Kidney glomerular epithelial cell (primary cell): ENCODE results near the gene CIAO2B.
"Not testable (repeated sequence)": the region's sequence is repeated elsewhere in the genome, so short reads cannot be mapped to it uniquely, and the experiment has no call there.

Experiments
- DNase-seq: peaks from one replicate; lab custom pipeline; 2025; lab: John Stamatoyannopoulos, UW

Gene CIAO2B

DNA sequence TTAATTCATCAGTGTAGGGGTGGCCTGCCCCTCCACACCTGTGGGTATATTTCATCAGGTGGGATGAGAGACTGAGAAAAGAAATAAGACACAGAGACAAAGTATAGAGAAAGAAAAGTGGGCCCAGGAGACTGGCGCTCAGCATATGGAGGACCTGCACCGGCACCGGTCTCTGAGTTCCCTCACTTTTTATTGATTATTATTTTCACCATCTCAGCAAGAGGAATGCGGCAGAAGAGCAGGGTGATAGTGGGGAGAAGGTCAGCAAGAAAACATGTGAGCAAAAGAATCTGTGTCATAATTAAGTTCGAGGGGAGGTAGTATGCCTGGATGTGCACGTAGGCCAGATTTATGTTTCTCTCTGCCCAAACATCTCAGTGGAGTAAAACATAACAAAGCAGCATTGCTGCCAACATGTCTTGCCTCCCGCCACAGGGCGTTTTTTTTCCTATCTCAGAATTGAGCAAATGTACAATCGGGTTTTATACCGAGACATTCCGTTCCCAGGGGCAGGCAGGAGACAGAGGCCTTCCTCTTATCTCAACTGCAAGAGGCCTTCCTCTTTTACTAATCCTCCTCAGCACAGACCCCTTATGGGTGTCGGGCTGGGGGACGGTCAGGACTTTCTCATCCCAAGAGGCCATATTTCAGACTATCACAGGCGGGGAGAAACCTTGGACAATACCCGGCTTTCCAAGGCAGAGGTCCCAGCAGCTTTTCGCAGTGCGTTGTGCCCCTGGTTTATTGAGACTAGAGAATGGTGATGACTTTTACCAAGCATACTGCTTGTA, 21.4 kb upstream of the CIAO2B start:
- DNase-seq: not testable (repeated sequence)

DNA sequence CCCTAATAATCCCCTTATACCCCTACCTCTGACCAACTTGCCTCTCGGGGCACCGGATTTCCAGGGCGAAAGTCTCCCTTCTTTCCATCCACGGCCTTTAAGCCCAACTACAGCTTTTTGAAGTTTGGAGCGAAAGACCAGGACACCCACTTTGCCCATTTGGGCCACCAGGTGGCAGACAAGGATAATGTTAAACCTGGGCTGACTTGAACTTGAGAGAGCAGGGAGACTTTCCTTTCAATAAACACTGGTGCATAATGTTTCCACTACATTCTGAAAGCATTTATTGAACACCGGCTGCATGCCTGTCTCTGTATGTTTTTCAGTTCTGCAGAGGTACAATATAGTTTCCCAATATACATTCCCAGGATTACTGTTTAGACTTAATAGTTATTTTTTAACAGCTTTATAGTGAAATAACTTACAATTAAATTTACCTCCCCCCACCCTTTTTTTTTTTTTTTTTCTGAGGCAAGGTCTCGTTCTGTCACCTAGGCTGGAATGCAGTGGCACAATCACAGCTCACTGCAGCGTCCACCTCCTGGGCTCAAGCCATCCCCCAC, 20.0 kb upstream of the CIAO2B start:
- peak; percentile 69 for DNase-seq

DNA sequence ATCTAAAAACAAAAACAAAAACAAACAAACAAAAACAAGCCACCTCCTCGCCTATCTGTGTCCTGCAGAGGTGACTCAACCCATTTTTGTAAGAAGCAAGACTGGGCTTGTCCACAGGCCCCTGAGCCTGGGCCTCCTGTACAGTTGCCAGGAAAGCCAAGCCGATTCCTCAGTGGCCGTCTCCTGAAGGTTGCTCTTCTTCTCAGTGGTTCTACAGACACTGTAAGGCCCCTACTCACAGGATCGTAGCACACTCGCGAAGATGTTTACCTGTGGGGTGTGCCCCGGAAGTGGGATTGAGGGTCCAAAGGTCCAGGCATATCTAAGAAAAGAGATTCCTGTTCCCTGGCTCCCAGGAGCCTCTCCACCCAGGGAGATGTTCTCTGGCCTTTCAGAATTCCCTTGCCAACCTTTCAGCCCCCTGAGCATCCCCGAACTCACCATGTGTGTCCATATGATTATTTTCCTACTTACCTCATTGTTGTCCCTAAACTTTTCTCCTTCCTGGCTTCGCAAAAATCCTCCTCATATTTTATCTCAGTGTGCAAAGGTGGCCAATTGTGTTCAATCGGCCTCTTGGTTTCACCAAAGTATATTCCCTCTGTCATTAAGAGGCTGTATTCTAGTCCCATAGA, 19.4 kb upstream of the CIAO2B start:
- no peak for DNase-seq

GRCh38 chr16:66952430-66953110, 18.4 kb upstream of the CIAO2B start:
- DNase-seq: no peak

GRCh38 chr16:66950971-66951790, 17.0 kb upstream of the CIAO2B start:
- no peak for DNase-seq

GRCh38 chr16:66950437-66950836, 16.2 kb upstream of the CIAO2B start:
- DNase-seq: no peak

DNA sequence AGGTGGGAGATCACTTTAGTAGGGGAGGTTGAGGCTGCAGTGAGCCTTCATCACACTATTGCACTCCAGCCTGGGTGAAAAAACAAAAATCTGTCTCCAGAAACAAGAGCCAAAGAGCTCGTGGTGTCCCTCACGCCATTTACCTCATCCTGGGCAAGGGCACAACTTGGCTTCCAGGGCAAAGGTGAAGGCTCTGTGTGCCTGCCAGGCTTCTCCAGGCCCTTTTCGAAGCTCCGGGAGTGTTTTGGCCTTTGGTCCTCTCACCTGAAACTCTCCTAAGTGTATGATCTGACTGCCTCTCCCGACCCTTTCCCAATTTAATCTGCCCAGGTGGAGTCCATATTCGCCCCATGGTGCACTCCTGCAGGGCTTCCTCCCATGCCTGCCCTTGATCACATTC, 15.3 kb upstream of the CIAO2B start:
- DNase-seq: no peak

- no peak for DNase-seq
Observed at GRCh38 chr16:66948837-66949225, 14.6 kb upstream of the CIAO2B start.

DNA sequence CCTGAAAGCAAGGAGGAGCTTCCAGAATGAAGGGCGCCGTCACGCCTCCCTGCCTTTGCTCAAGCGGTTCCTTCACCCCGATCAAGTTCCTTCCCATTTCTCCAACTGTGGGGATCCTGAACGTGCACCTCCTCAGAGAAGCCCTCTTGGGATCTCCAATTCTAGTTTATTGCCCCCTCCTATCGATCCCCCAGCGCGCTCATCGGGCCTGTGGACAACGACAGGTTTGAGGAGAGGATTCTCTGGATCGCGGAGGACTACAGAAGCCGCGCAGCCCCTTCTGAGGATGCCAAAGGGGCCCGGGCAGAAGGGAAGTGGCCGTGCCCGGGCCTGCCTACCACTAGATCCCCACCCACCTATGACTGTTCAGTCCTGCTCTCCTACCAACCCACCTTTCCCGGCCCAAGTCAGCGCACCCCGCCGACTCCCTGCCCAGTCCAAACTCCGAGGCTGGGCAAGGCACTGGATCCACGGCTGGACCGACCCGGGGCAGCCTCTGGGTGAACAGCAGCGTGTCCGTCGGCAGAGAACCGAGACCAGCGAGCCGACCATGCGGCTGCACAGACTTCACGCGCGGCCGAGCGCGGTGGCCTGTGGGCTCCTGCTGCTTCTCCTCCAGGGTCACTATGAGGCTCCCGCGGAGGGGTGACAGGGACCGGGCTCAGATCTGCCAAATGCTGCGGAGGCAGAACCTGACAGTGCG, 14.1 kb upstream of the CIAO2B start:
- DNase-seq: no peak

- DNase-seq: peak; percentile 59
Observed at GRCh38 chr16:66947302-66948065, 13.3 kb upstream of the CIAO2B start.

- no peak for DNase-seq
Observed at GRCh38 chr16:66946974-66947301, 12.7 kb upstream of the CIAO2B start.

- DNase-seq: no peak
Observed at GRCh38 chr16:66946541-66946940, 12.3 kb upstream of the CIAO2B start.

- no peak for DNase-seq
Observed at GRCh38 chr16:66945939-66946338, 11.7 kb upstream of the CIAO2B start.

DNA sequence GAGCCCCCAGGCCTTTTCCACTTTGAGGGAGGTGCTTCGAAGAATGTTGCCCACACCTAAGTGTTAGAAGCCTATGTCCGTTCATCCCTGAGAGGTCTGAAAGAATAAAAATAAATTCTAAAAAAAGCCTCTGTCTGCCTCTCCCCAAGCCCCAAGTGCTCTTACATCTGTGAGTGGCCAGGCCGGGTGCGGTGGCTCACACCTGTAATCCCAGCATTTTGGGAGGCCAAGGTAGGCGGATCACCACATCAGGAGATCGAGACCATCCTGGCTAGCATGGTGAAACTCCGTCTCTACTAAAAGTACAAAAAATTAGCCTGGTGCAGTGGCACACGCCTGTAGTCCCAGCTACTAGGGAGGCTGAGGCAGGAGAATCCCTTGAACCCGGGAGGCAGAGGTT, 10.8 kb upstream of the CIAO2B start:
- not testable (repeated sequence) for DNase-seq

DNA sequence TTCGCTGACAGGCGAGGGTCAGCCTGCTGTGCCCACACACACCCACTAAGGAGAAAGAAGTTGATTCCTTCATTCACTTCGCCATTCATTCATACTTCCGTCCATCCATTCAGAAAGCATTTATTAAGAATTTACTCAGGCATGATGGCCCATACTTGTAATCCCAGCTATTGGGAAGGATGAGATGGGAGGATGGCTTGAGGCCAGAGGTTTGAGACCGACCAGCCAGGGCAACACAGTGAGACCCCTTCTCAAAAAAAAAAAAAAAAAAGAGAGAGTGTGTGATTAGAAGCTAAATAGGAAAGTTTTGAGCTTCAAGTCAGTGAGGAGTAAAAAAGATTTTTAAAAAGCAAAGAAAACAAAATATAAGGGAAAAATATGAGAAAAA, 9.8 kb upstream of the CIAO2B start:
- DNase-seq: no peak

- no peak for DNase-seq
Observed at GRCh38 chr16:66943426-66944053, 9.3 kb upstream of the CIAO2B start.

DNA sequence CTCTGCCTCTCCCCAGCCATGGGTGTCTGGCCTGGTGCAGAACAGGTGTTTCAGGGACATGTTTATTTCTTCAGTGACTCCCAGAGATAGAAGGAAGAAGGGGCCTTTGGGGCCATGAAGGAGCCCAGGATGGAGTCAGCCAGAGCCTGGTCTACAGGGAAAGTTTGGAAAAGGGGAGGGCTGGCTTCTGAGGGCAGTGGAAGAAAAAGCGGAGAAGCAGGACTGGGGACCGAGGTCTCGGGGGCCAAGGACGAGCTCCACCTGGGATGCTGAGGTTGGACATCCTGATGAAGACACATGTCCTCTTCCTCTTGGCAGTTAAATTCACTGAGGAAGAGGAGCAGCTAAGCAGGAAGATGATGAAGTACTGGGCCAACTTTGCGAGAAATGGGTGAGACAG, 8.8 kb upstream of the CIAO2B start:
- DNase-seq: no peak

GRCh38 chr16:66940236-66940635, 6.0 kb upstream of the CIAO2B start:
- no peak for DNase-seq

GRCh38 chr16:66939366-66939765, 5.2 kb upstream of the CIAO2B start:
- DNase-seq: no peak

- DNase-seq: no peak
Observed at GRCh38 chr16:66937725-66938337, 3.6 kb upstream of the CIAO2B start.
